AG09319 (cell line): ENCODE results near the gene TPD52L2.

Source experiments
- DNase-seq: peaks from one replicate; pipeline ENCODE4 v3.0.0-alpha.2; 2010; ENCODE audit warnings: low read depth; ENCODE audit errors: extremely low read depth
- TF ChIP-seq, protein P1 (sequence below): IDR thresholded peaks from 2 replicates; pipeline ENCODE4 v1.5.1; 2011; ENCODE audit warnings: low read depth, mild to moderate bottlenecking, inconsistent platforms, low read length, moderate library complexity

Gene TPD52L2

DNA sequence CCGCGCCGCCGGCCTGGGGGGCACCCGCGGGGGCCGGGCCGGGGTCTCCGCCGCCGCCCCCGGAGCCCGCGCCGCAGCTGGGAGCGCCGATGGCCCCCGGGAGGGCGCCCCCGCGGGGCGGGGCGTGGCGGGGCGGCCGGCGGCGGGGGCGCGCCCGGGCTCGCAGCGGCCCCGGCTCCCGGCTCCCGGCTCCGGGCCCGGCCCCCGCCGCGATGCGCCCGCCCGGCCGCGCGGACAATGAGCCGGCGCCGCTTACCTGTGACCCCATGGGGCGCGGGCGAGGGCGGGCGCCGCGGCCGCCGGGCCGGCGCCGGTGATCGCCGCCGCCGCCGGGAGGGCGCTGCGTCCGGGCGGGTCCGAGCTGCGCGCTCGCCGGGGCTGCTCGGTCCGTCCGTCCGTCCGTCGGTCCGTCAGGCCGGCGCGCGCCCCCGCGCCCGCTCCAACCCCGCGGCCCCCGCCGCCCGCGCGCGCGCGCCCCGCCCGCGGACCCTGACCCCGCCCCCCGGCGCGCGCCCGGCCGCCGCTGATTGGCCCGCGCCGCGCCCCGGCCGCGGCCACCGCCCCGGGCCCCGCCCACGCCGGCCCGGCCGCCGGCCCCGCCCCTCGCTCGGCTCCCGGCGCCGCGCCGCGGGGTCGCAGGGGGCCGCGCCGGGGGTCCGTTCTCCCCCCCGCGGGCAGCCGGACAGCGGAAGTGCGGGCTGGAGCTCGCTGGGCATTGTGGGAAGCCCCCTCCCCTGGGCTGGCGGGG lies 34.1 kb upstream of the TPD52L2 start, which contains the start of gene ZBTB46:
Gene ZBTB46, minus strand, starts transcription at position 424 of the 748 bp plus-strand sequence. CDS start 40,507 bp downstream, outside the sequence.
- DNase-seq, result no peak
- TF ChIP-seq, protein P1, sequence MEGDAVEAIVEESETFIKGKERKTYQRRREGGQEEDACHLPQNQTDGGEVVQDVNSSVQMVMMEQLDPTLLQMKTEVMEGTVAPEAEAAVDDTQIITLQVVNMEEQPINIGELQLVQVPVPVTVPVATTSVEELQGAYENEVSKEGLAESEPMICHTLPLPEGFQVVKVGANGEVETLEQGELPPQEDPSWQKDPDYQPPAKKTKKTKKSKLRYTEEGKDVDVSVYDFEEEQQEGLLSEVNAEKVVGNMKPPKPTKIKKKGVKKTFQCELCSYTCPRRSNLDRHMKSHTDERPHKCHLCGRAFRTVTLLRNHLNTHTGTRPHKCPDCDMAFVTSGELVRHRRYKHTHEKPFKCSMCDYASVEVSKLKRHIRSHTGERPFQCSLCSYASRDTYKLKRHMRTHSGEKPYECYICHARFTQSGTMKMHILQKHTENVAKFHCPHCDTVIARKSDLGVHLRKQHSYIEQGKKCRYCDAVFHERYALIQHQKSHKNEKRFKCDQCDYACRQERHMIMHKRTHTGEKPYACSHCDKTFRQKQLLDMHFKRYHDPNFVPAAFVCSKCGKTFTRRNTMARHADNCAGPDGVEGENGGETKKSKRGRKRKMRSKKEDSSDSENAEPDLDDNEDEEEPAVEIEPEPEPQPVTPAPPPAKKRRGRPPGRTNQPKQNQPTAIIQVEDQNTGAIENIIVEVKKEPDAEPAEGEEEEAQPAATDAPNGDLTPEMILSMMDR, result no peak

DNA sequence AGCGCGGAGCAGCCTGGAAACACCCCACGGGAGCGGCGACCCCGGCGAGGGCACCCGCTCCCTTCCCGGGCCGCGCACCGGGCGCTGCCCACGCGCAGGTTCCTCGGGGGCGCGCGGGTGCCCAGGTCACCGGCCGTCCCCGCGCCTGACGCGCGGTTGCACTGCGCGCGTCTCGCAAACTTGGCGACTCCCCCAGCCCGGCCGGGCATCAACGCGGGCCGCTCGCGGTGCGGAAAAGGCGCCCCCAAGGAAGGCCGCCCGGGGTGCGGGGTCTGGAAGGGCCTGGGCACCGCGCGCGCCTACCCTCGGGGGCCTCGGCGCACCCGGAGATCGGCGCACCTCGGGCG lies 33.5 kb upstream of the TPD52L2 start:
- TF ChIP-seq, protein P1, result no peak
- no peak for DNase-seq

DNA sequence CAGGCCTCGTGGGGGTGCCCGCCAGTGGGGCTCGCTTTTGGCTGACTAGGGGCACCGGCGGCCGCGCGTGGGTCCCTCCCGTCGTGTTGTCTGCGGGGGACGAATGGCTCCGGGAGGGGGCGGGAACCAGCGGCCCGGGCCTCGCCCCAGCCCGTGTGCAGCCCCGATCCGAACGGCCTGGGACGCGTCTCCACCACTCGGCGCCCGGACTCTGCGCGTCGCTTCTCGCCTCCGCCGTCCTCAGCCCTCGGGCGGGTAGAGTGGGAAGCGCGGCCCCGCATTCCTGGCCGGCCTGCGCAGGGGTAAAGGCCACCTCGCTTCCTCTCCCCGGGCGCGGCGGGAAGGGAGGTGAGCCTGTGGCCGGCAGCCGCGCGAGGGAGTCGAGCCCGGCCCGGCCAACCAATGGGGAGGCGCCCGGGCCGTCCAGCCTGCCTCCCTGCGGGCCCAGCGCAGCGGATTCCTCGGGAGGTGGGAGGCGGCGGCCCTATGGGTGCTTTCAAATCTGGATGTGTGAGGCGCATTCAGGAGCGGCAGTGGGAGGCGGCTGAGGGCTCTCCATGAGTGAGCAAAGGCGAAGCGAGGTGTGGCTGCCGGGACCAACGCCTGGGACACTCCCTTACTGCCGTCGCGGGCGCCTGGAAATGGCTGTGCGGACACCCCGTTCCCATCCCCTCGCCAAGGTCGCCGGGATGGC lies 32.9 kb upstream of the TPD52L2 start:
- TF ChIP-seq, protein P1, result no peak
- DNase-seq, result no peak

DNA sequence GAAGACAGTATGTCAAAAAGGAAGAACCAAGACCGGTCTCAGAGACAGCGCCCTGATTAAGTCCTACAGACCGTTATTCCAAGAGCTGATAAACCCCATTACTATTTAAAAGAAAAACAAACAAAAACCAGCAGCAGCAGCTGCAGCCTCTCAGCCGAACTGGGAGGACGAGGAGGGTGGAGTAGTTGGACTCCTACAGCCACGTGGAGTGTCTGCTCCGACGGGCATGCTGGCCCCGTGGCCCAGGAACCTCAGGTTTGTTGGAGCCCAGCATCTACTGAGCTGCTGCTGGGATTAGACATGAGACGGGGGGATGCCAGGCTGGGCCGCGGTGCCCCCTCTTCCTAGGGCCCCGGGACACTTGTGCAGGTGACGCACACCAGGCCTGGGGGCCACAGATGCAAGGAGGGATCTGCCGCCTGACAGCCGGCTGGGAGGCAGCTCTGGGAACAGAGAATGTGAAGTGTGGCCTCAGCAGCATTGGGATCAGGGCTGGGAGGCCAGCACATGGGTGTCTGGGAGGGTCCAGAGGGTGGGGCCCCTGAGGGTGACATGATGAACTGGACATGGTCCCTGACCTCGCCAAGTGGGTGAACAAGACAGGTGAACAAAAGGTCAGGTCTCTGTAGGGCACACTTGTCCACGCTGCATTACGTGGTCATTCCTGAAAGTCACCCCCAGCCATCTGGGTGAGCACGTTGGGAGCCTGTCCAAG lies 31.1 kb upstream of the TPD52L2 start:
- DNase-seq, result no peak

DNA sequence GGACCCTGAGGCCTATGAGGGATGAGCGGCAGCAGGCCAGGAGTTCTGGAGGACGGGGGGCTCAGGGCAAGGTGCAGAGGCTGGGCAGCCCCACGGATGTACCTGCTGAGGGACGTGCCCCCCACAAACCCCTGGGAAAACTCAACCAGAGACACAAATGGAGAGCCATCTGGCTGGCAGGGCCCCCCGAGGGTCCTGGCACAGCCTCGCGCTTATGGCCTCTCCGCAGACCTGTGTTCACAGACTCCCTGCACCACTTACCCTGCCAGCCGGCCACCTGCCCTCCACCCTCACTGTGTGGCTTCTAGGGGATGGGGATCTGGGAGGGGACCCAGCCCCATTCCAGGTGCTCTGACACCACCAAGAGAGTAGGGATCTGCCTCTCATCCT lies 30.6 kb upstream of the TPD52L2 start:
- TF ChIP-seq, protein P1, result no peak
- DNase-seq, result no peak

More for the DNA sequence above, 31.1 kb upstream of the TPD52L2 start:
- TF ChIP-seq, protein P1, result no peak

DNA sequence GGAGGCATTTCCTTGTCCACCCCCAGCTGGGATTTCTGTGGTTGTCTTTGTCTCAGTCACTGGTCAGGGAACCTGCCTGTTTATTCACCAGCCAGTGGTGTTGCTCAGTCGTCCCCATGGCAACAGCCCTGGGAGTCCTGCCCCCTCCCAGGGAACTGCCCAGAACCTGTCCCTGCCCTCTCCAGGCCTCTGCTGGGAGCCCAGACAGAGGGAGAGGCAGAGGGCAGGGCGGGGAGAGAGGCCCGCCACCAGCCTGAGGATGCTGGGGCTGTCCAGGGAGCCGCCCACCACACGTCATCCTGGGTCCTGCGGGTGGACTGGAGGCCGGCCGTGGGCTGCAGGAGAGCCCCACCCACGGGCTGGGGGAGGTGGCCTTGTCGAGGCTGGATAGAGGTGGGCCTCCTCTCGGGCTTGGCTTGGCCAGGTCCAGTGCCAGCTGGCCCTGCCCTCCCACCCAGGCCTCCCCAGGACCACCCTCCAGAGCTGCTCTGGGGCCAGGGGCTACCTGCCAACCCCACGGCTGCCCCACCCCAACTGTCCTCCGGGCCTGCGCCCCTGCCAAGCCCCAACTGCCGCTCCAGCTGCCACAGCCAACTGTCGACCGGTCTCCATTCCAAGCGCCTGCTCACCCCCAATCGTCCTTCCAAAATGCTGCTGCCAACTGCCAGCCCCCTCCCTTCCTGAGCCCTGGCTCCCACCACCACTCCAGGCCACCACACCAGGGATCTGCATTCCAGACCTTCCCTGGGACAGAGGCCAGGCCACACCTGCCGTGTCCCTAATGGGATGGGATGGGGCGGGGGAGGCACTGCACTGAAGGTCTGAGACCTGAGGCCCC lies 29.8 kb upstream of the TPD52L2 start:
- TF ChIP-seq, protein P1, result no peak
- DNase-seq, result peak; percentile 95
